DND-41 (cell line): ENCODE results near the gene MATR3.

Experiments
- ATAC-seq: fragments of 200-7000 bp; cut with Tn5 transposase; 3 replicates; pipeline ENCODE4 v1.9.1; 2021; ENCODE audit warnings: low read depth; ENCODE audit not compliant: insufficient read depth
- DNase-seq: peaks from one replicate; pipeline ENCODE4 v3.0.0-alpha.2; 2020
- H2AFZ ChIP-seq: 2 replicates; pipeline ENCODE4 v1.6.0; 2012; ENCODE audit warnings: low read depth, low read length
- H3K27ac ChIP-seq: 2 replicates; pipeline ENCODE4 v1.5.1; 2012; ENCODE audit warnings: low read length, inconsistent platforms
- H3K27me3 ChIP-seq: fragments of 200-600 bp; sonication (generic); 2 replicates; pipeline ENCODE4 v1.6.0; 2012; ENCODE audit warnings: low read length, mild to moderate bottlenecking, inconsistent platforms; ENCODE audit not compliant: insufficient read depth, poor library complexity
- H3K36me3 ChIP-seq: 2 replicates; pipeline ENCODE4 v1.5.1; 2012; ENCODE audit warnings: low read length, inconsistent platforms; ENCODE audit not compliant: insufficient read depth
- H3K4me1 ChIP-seq: 2 replicates; pipeline ENCODE4 v1.5.1; 2012; ENCODE audit warnings: mild to moderate bottlenecking, low read length; ENCODE audit not compliant: insufficient read depth
- H3K4me2 ChIP-seq: 2 replicates; pipeline ENCODE4 v1.6.0; 2012; ENCODE audit warnings: mild to moderate bottlenecking, moderate library complexity, low read length, inconsistent platforms; ENCODE audit not compliant: insufficient read depth
- H3K4me3 ChIP-seq, 2 experiments: fragments of 200-600 bp in 1 of 2; shearing (Covaris generic) in 1 of 2; 2 replicates each; pipeline ENCODE4 v1.5.1; 2012 to 2016; ENCODE audit warnings: inconsistent platforms in 2 of 2, low read length in 2 of 2, mild to moderate bottlenecking in 2 of 2, low read depth in 1 of 2, moderate library complexity in 1 of 2
- H3K79me2 ChIP-seq: 2 replicates; pipeline ENCODE4 v1.6.0; 2012; ENCODE audit warnings: low read length, inconsistent platforms; ENCODE audit not compliant: insufficient read depth
- H3K9ac ChIP-seq: 2 replicates; pipeline ENCODE4 v1.6.0; 2012; ENCODE audit warnings: low read depth, mild to moderate bottlenecking, inconsistent platforms, low read length, moderate library complexity
- H3K9me3 ChIP-seq: 2 replicates; pipeline ENCODE4 v1.5.1; 2012; ENCODE audit warnings: low read length, moderate library complexity, mild to moderate bottlenecking, inconsistent platforms; ENCODE audit not compliant: insufficient read depth, severe bottlenecking
- H4K20me1 ChIP-seq: 2 replicates; pipeline ENCODE4 v1.6.0; 2012; ENCODE audit warnings: low read length; ENCODE audit not compliant: insufficient read depth
- CTCF ChIP-seq: IDR thresholded peaks from 2 replicates; pipeline ENCODE4 v1.5.1; 2012; ENCODE audit warnings: borderline replicate concordance, low read length, moderate library complexity, mild to moderate bottlenecking; ENCODE audit not compliant: poor library complexity, severe bottlenecking; ENCODE audit errors: extremely low read depth
- EZH2 ChIP-seq: IDR thresholded peaks from 3 replicates; pipeline ENCODE4 v1.6.1; 2012; ENCODE audit warnings: borderline replicate concordance, low read depth, mild to moderate bottlenecking, moderate library complexity, low read length, inconsistent platforms; ENCODE audit not compliant: severe bottlenecking

The MATR3 gene

GRCh38 chr5:139298242-139298641 is 4.7 kb downstream of the MATR3 start:
- no peak for TF ChIP-seq EZH2
- no peak for TF ChIP-seq CTCF
- peak overlapping the region; percentile 66 for H3K4me2 ChIP-seq
- H3K27ac ChIP-seq: no peak overlapping the region
- no peak for DNase-seq
- H3K36me3 ChIP-seq: peaks cover 41% of the 10 kb centered on the region
- ATAC-seq: no peak
- peaks cover 74% of the 10 kb centered on the region for H3K4me1 ChIP-seq
- H4K20me1 ChIP-seq: peaks cover 89% of the 10 kb centered on the region
- no peak overlapping the region for H3K9ac ChIP-seq
- no peaks in the 10 kb centered on the region for H3K9me3 ChIP-seq
- no peak overlapping the region for H3K4me3 ChIP-seq
- H3K79me2 ChIP-seq: peaks cover 99% of the 10 kb centered on the region
- H2AFZ ChIP-seq: no peak overlapping the region
- H3K27me3 ChIP-seq: no peaks in the 10 kb centered on the region

GRCh38 chr5:139299486-139299885 is 5.9 kb downstream of the MATR3 start:
- no peak for ATAC-seq
- H3K79me2 ChIP-seq: peaks cover 100% of the 10 kb centered on the region
- H4K20me1 ChIP-seq: peaks cover 99% of the 10 kb centered on the region
- H3K4me3 ChIP-seq: peak overlapping the region in 1 of 2 experiments; percentile 19; a peak in 1 of 4 replicates
- H2AFZ ChIP-seq: no peak overlapping the region
- DNase-seq: no peak
- H3K27me3 ChIP-seq: no peaks in the 10 kb centered on the region
- H3K36me3 ChIP-seq: peaks cover 39% of the 10 kb centered on the region
- no peak overlapping the region for H3K9ac ChIP-seq
- TF ChIP-seq EZH2: no peak
- TF ChIP-seq CTCF: no peak
- H3K9me3 ChIP-seq: no peaks in the 10 kb centered on the region
- H3K4me1 ChIP-seq: peaks cover 86% of the 10 kb centered on the region
- H3K4me2 ChIP-seq: peak overlapping the region; percentile 66; the same call in 1 of the 2 replicates
- H3K27ac ChIP-seq: no peak overlapping the region

- H3K27me3 ChIP-seq: no peaks in the 10 kb centered on the region
- H3K9me3 ChIP-seq: no peaks in the 10 kb centered on the region
- H3K79me2 ChIP-seq: peaks cover 100% of the 10 kb centered on the region
- H3K36me3 ChIP-seq: peaks cover 27% of the 10 kb centered on the region
- peaks cover 99% of the 10 kb centered on the region for H4K20me1 ChIP-seq
- no peak overlapping the region for H3K4me3 ChIP-seq
- no peak overlapping the region for H2AFZ ChIP-seq
- no peak for DNase-seq
- no peak for ATAC-seq
- TF ChIP-seq CTCF (no peak), EZH2 (no peak)
- no peak overlapping the region for H3K9ac ChIP-seq
- H3K27ac ChIP-seq: no peak overlapping the region
- H3K4me1 ChIP-seq: peaks cover 72% of the 10 kb centered on the region
- peak overlapping the region; percentile 26; the same call in 1 of the 2 replicates for H3K4me2 ChIP-seq
Measured at GRCh38 chr5:139301808-139302499, 8.4 kb downstream of the MATR3 start.
